Caco-2 (cell line): ENCODE results near the gene MAD2L1. TPM values are rescaled to one million over a fixed set of nuclear protein-coding genes. Genes with fewer than 3 reads are reported as not detected.

Experiments used
- BruUV-seq: library from RNA; stranded (reverse); fragments of 400-500 nt; replicated peaks from 2 replicates; lab custom pipeline; 2021; lab: Mats Ljungman, UMichigan
- CTCF ChIA-PET: fragments of 300-600 bp; sonication (Branson Sonifier 250); formaldehyde crosslinking; loops from one replicate; lab custom pipeline; 2022; ENCODE audit warnings: antibody characterized with exemption; lab: Charles Lee
- POLR2A ChIA-PET: fragments of 300-600 bp; sonication (Branson Sonifier 250); formaldehyde crosslinking; loops from one replicate; lab custom pipeline; 2022; ENCODE audit warnings: antibody characterized with exemption; lab: Charles Lee
- DNase-seq, 2 experiments: peaks; one replicate each; pipeline versions ENCODE4 v3.0.0 to v3.0.0-alpha.2; 2020 to 2022
- H3K27me3 ChIP-seq: replicated peaks from 2 replicates; pipeline ENCODE4 v1.6.0; 2011; ENCODE audit warnings: low read length; ENCODE audit not compliant: control insufficient read depth, insufficient read depth
- H3K36me3 ChIP-seq: 2 replicates; pipeline ENCODE4 v1.5.1; 2011; ENCODE audit warnings: low read length; ENCODE audit not compliant: control insufficient read depth, insufficient read depth
- H3K4me1 ChIP-seq: fragments of 250-450 bp; sonication (Bioruptor Pico); 2 replicates; pipeline ENCODE4 v1.5.1; 2020; ENCODE audit warnings: mild to moderate bottlenecking
- H3K4me3 ChIP-seq: 2 replicates; pipeline ENCODE4 v1.5.1; 2011; ENCODE audit warnings: low read depth, mild to moderate bottlenecking, control low read depth, low read length
- H3K9me3 ChIP-seq: fragments of 250-450 bp; sonication (Bioruptor Pico); 2 replicates; pipeline ENCODE4 v1.5.1; 2020; ENCODE audit warnings: mild to moderate bottlenecking, moderate library complexity
- H3K27ac Mint-ChIP-seq: one replicate; pipeline ENCODE4 v1.8.0; 2022; ENCODE audit warnings: mixed read lengths; ENCODE audit not compliant: unreplicated experiment
- H3K27me3 Mint-ChIP-seq: one replicate; pipeline ENCODE4 v1.8.0; 2022; ENCODE audit warnings: mixed read lengths; ENCODE audit not compliant: insufficient read depth, unreplicated experiment
- H3K36me3 Mint-ChIP-seq: one replicate; pipeline ENCODE4 v1.8.0; 2022; ENCODE audit warnings: mild to moderate bottlenecking, mixed read lengths; ENCODE audit not compliant: insufficient read depth, unreplicated experiment
- H3K4me1 Mint-ChIP-seq: one replicate; pipeline ENCODE4 v1.8.0; 2022; ENCODE audit warnings: low read depth, mixed read lengths; ENCODE audit not compliant: unreplicated experiment
- H3K4me3 Mint-ChIP-seq: one replicate; pipeline ENCODE4 v1.8.0; 2022; ENCODE audit warnings: mild to moderate bottlenecking, moderate library complexity, mixed read lengths; ENCODE audit not compliant: unreplicated experiment
- H3K9me3 Mint-ChIP-seq: one replicate; pipeline ENCODE4 v1.8.0; 2022; ENCODE audit warnings: mixed read lengths; ENCODE audit not compliant: unreplicated experiment
- CTCF ChIP-seq, 2 experiments: fragments of 200-600 bp in 1 of 2; IDR thresholded peaks; 1 replicate in 1 of 2; 2 replicates in 1 of 2; pipeline versions ENCODE4 v1.5.1 to v1.8.0; 2011 to 2022; ENCODE audit warnings: antibody characterized with exemption in 1 of 2, control low read depth in 1 of 2, inconsistent platforms in 1 of 2, low read depth in 1 of 2, low read length in 1 of 2, mild to moderate bottlenecking in 1 of 2, moderate library complexity in 1 of 2; ENCODE audit not compliant: insufficient read depth in 1 of 2, severe bottlenecking in 1 of 2, unreplicated experiment in 1 of 2
- intact Hi-C: fragments of 100-400 bp; cut with micrococcal nuclease; formaldehyde crosslinking; loops from one replicate; pipeline ENCODE4 v1.10.0; 2022; ENCODE audit not compliant: unreplicated experiment
- total RNA-seq: library from RNA; stranded (reverse); gene quantifications from 2 replicates; pipeline ENCODE4 v1.2.3, GENCODE V29; 2022

MAD2L1 gene
- total RNA-seq, 1 experiment from 2014 or later = 59.0 TPM

- intact Hi-C loops = no loop called here
These were observed 15.6 kb upstream of the MAD2L1 start for GRCh38 chr4:120082251-120082650.

GRCh38 chr4:120081726-120082125, 15.1 kb upstream of the MAD2L1 start:
- H3K27me3 ChIP-seq = no peaks in the 10 kb centered on the region
- H3K4me1 Mint-ChIP-seq = no peaks in the 10 kb centered on the region
- H3K36me3 ChIP-seq = no peaks in the 10 kb centered on the region
- intact Hi-C loops = no loop called here
- peaks cover 5% of the 10 kb centered on the region for H3K27me3 Mint-ChIP-seq
- ChIA-PET POLR2A (no interaction called here), CTCF (no interaction called here)
- no TSS peak for BruUV-seq
- H3K9me3 ChIP-seq = no peaks in the 10 kb centered on the region
- H3K9me3 Mint-ChIP-seq = no peaks in the 10 kb centered on the region
- no peaks in the 10 kb centered on the region for H3K4me1 ChIP-seq
- no peak for DNase-seq
- H3K4me3 Mint-ChIP-seq = no peak overlapping the region
- no peak for TF ChIP-seq CTCF (IDR thresholded peaks at IDR 0.05; ENCODE audit: insufficient read depth in 1 of 2, low read depth in 1 of 2, low read length in 1 of 2, severe bottlenecking in 1 of 2, unreplicated experiment in 1 of 2)
- no peaks in the 10 kb centered on the region for H3K36me3 Mint-ChIP-seq
- H3K4me3 ChIP-seq = no peak overlapping the region
- no peak overlapping the region for H3K27ac Mint-ChIP-seq

More at GRCh38 chr4:120082251-120082650, 15.6 kb upstream of the MAD2L1 start:
- Histone ChIP-seq H3K36me3 (no peaks in the 10 kb centered on the region), H3K4me3 (no peak overlapping the region), H3K4me1 (no peaks in the 10 kb centered on the region), H3K9me3 (no peaks in the 10 kb centered on the region), H3K27me3 (no peaks in the 10 kb centered on the region)
- no peak overlapping the region for H3K27ac Mint-ChIP-seq
- no peaks in the 10 kb centered on the region for H3K4me1 Mint-ChIP-seq
- peaks cover 5% of the 10 kb centered on the region for H3K27me3 Mint-ChIP-seq
- no peaks in the 10 kb centered on the region for H3K9me3 Mint-ChIP-seq
- TF ChIP-seq CTCF (IDR thresholded peaks at IDR 0.05; ENCODE audit: insufficient read depth in 1 of 2, low read depth in 1 of 2, low read length in 1 of 2, severe bottlenecking in 1 of 2, unreplicated experiment in 1 of 2) = no peak
- no peaks in the 10 kb centered on the region for H3K36me3 Mint-ChIP-seq
- H3K4me3 Mint-ChIP-seq = no peak overlapping the region
- BruUV-seq = no TSS peak
- no peak for DNase-seq
- CTCF ChIA-PET = no interaction called here
- POLR2A ChIA-PET = no interaction called here

GRCh38 chr4:120080533-120080932, 13.9 kb upstream of the MAD2L1 start:
- Mint-ChIP-seq H3K27ac (no peak overlapping the region), H3K4me3 (no peak overlapping the region), H3K9me3 (no peaks in the 10 kb centered on the region), H3K27me3 (no peaks in the 10 kb centered on the region), H3K36me3 (no peaks in the 10 kb centered on the region), H3K4me1 (no peaks in the 10 kb centered on the region)
- POLR2A ChIA-PET = no interaction called here
- Histone ChIP-seq H3K27me3 (no peaks in the 10 kb centered on the region), H3K36me3 (no peaks in the 10 kb centered on the region), H3K4me3 (no peak overlapping the region), H3K9me3 (no peaks in the 10 kb centered on the region), H3K4me1 (no peaks in the 10 kb centered on the region)
- DNase-seq = no peak
- TF ChIP-seq CTCF (IDR thresholded peaks at IDR 0.05; ENCODE audit: insufficient read depth in 1 of 2, low read depth in 1 of 2, low read length in 1 of 2, severe bottlenecking in 1 of 2, unreplicated experiment in 1 of 2) = no peak
- intact Hi-C loops = no loop called here
- CTCF ChIA-PET = no interaction called here
- no TSS peak for BruUV-seq
